Left ventricle myocardium inferior (tissue), 1 donor: Measurements from ENCODE around the gene NPHP1. TPM values are rescaled to one million over a fixed set of nuclear protein-coding genes. Genes with fewer than 3 reads are reported as not detected.

Source experiments
- DNase-seq: peaks from one replicate; pipeline ENCODE4 v3.0.0-alpha.2; 2020
- H3K27ac ChIP-seq: fragments of 200-600 bp; replicated peaks from 2 replicates; pipeline ENCODE4 v1.8.0; 2021
- H3K27me3 ChIP-seq: fragments of 200-600 bp; 2 replicates; pipeline ENCODE4 v1.8.0; 2021; ENCODE audit warnings: low read depth
- H3K36me3 ChIP-seq: fragments of 200-600 bp; 2 replicates; pipeline ENCODE4 v1.8.0; 2021
- H3K4me1 ChIP-seq: fragments of 200-600 bp; 2 replicates; pipeline ENCODE4 v1.8.0; 2021
- H3K4me3 ChIP-seq: fragments of 200-600 bp; 2 replicates; pipeline ENCODE4 v1.8.0; 2021; ENCODE audit warnings: mild to moderate bottlenecking, moderate library complexity
- H3K9me3 ChIP-seq: fragments of 200-600 bp; replicated peaks from 2 replicates; pipeline ENCODE4 v1.8.0; 2021
- CTCF ChIP-seq: fragments of 200-600 bp; IDR thresholded peaks from 2 replicates; pipeline ENCODE4 v1.8.0; 2021; ENCODE audit warnings: antibody characterized with exemption, mild to moderate bottlenecking, borderline replicate concordance
- intact Hi-C: fragments of 100-400 bp; cut with micrococcal nuclease; formaldehyde crosslinking; loops from one replicate; pipeline ENCODE4 v1.11.0; 2022
- total RNA-seq: library from RNA; stranded (reverse); fragmentation: NEBNext Ultra II Directional; extraction: Animal tissue kit (Norgen Biotek cat#: 25700); gene quantifications from one replicate; pipeline ENCODE4 v1.2.1, GENCODE V29; 2021
- donor health status: DM: no; HTN: yes; CAD: no; lungs with severe emphysema.

NPHP1 gene
- total RNA-seq, 1 donor from 2014 or later: 5.4 TPM

GRCh38 chr2:110107092-110108079, 97.4 kb downstream of the NPHP1 start:
- no peak overlapping the region for H3K4me3 ChIP-seq
- no peaks in the 10 kb centered on the region for H3K36me3 ChIP-seq
- H3K9me3 ChIP-seq: peaks cover 16% of the 10 kb centered on the region
- H3K27ac ChIP-seq: peak overlapping the region; percentile 54
- no peak for DNase-seq
- no peak for TF ChIP-seq CTCF
- peaks cover 42% of the 10 kb centered on the region for H3K4me1 ChIP-seq
- intact Hi-C loops: no loop called here
- no peaks in the 10 kb centered on the region for H3K27me3 ChIP-seq

GRCh38 chr2:110106642-110107041, 98.2 kb downstream of the NPHP1 start:
- DNase-seq: no peak
- intact Hi-C loops: no loop called here
- Histone ChIP-seq H3K27me3 (no peaks in the 10 kb centered on the region), H3K36me3 (no peaks in the 10 kb centered on the region), H3K9me3 (peaks cover 16% of the 10 kb centered on the region), H3K4me1 (peaks cover 50% of the 10 kb centered on the region), H3K4me3 (no peak overlapping the region), H3K27ac (peak overlapping the region; percentile 54)
- TF ChIP-seq CTCF: no peak

- Histone ChIP-seq H3K4me1 (peaks cover 56% of the 10 kb centered on the region), H3K27ac (peak overlapping the region; percentile 54), H3K4me3 (no peak overlapping the region), H3K36me3 (no peaks in the 10 kb centered on the region), H3K27me3 (no peaks in the 10 kb centered on the region), H3K9me3 (peaks cover 10% of the 10 kb centered on the region)
- TF ChIP-seq CTCF: no peak
- no peak for DNase-seq
- intact Hi-C loops: no loop called here
Observed at GRCh38 chr2:110105608-110106467, 99.0 kb downstream of the NPHP1 start.

- intact Hi-C loops: no loop called here
- H3K27me3 ChIP-seq: no peaks in the 10 kb centered on the region
- H3K4me1 ChIP-seq: peaks cover 63% of the 10 kb centered on the region
- H3K9me3 ChIP-seq: peaks cover 5% of the 10 kb centered on the region
- H3K4me3 ChIP-seq: no peak overlapping the region
- no peak for DNase-seq
- H3K27ac ChIP-seq: peak overlapping the region; percentile 54
- TF ChIP-seq CTCF: no peak
- H3K36me3 ChIP-seq: no peaks in the 10 kb centered on the region
Observed at GRCh38 chr2:110105183-110105582, 99.6 kb downstream of the NPHP1 start.

GRCh38 chr2:110104025-110104771, 100.6 kb downstream of the NPHP1 start:
- H3K4me3 ChIP-seq: no peak overlapping the region
- intact Hi-C loops: no loop called here
- peak overlapping the region; percentile 90 for H3K27ac ChIP-seq
- no peak for DNase-seq
- no peaks in the 10 kb centered on the region for H3K27me3 ChIP-seq
- H3K36me3 ChIP-seq: no peaks in the 10 kb centered on the region
- H3K4me1 ChIP-seq: peaks cover 73% of the 10 kb centered on the region
- no peak for TF ChIP-seq CTCF
- peaks cover 5% of the 10 kb centered on the region for H3K9me3 ChIP-seq
